ENCODE measurements around the gene TM9SF1. TPM values are rescaled to one million over a fixed set of nuclear protein-coding genes. Genes with fewer than 3 reads are reported as not detected.
A peak's percentile ranks its signal among the peaks of the same experiment; 100 is the strongest.

TM9SF1 gene
- total and polyA plus RNA-seq, 3 donors from 2014 or later, result 45.0 to 53.2 (median 50.0) TPM

GRCh38 chr14:24235804-24236688 is 40.8 kb upstream of the TM9SF1 start:
- H3K36me3 ChIP-seq (ENCODE audit: low read depth, missing control alignments), result no peaks in the 10 kb centered on the region
- H3K4me3 ChIP-seq, result no peak overlapping the region
- intact Hi-C loops (cut with DNase I; ENCODE audit: low total_unique reads), result no loop called here
- no peak for TF ChIP-seq CTCF (IDR thresholded peaks at IDR 0.05)
- TF ChIP-seq POLR2A (IDR thresholded peaks at IDR 0.05), result no peak
- H3K27ac ChIP-seq, result no peak overlapping the region
- DNase-seq, result no peak
- no peaks in the 10 kb centered on the region for H3K9me3 ChIP-seq
- H3K4me1 ChIP-seq, result peaks cover 26% of the 10 kb centered on the region
- WGBS, 2 donors, result 91 to 94% methylated on average over 5 of the region's 5 CpGs
- no peaks in the 10 kb centered on the region for H3K27me3 ChIP-seq

GRCh38 chr14:24234095-24235005 is 39.1 kb upstream of the TM9SF1 start:
- no peaks in the 10 kb centered on the region for H3K9me3 ChIP-seq
- 84 to 92% methylated on average over 3 of the region's 3 CpGs for WGBS, 2 donors
- intact Hi-C loops (cut with DNase I; ENCODE audit: low total_unique reads), result no loop called here
- no peak overlapping the region for H3K27ac ChIP-seq
- H3K36me3 ChIP-seq (ENCODE audit: low read depth, missing control alignments), result no peaks in the 10 kb centered on the region
- TF ChIP-seq POLR2A (IDR thresholded peaks at IDR 0.05) (no peak), CTCF (IDR thresholded peaks at IDR 0.05) (no peak)
- peaks cover 19% of the 10 kb centered on the region for H3K4me1 ChIP-seq
- no peak for DNase-seq
- no peaks in the 10 kb centered on the region for H3K27me3 ChIP-seq
- no peak overlapping the region for H3K4me3 ChIP-seq

- WGBS, 2 donors, result 52 to 55% methylated on average over 2 of the region's 2 CpGs
- H3K4me3 ChIP-seq, result peak overlapping the region; percentile 75 to 91
- no peaks in the 10 kb centered on the region for H3K36me3 ChIP-seq (ENCODE audit: low read depth, missing control alignments)
- intact Hi-C loops (cut with DNase I; ENCODE audit: low total_unique reads), result no loop called here
- no peak for DNase-seq
- peaks cover 19% of the 10 kb centered on the region for H3K4me1 ChIP-seq
- no peaks in the 10 kb centered on the region for H3K27me3 ChIP-seq
- peak overlapping the region in 1 of 2 donors; percentile 82 for H3K27ac ChIP-seq
- no peak for TF ChIP-seq POLR2A (IDR thresholded peaks at IDR 0.05)
- no peaks in the 10 kb centered on the region for H3K9me3 ChIP-seq
These were observed 38.3 kb upstream of the TM9SF1 start for GRCh38 chr14:24233538-24233866.

GRCh38 chr14:24232645-24233537 is 37.6 kb upstream of the TM9SF1 start, which contains the start of gene GMPR2:
GMPR2 (plus strand) TSS chr14:24232929; CDS start chr14:24233254, 325 bp downstream.
- DNase-seq, result no peak

More at GRCh38 chr14:24232645-24233537, 37.6 kb upstream of the TM9SF1 start, which contains the start of gene GMPR2:
- peaks cover 19% of the 10 kb centered on the region for H3K4me1 ChIP-seq
- TF ChIP-seq CTCF (IDR thresholded peaks at IDR 0.05) (no peak), POLR2A (IDR thresholded peaks at IDR 0.05) (no peak)
- WGBS, 2 donors, result 2 to 3% methylated on average over 37 to 38 of the region's 38 CpGs
- H3K9me3 ChIP-seq, result no peaks in the 10 kb centered on the region
- H3K36me3 ChIP-seq (ENCODE audit: low read depth, missing control alignments), result no peaks in the 10 kb centered on the region
- H3K4me3 ChIP-seq, result peak within 1 kb of the TSS; percentile 75 to 91
- H3K27ac ChIP-seq, result peak within 1 kb of the TSS; percentile 72 to 82
- no peaks in the 10 kb centered on the region for H3K27me3 ChIP-seq
- intact Hi-C loops (cut with DNase I; ENCODE audit: low total_unique reads), result no loop called here

Data from testis (tissue), 3 donors.